HG02870 (cell line): ENCODE measurements around the gene FNDC1.
A peak's percentile ranks its signal among the peaks of the same experiment; 100 is the strongest.
"Not testable (repeated sequence)": the region's sequence is repeated elsewhere in the genome, so short reads cannot be mapped to it uniquely, and the experiment has no call there.

Source experiments
- ATAC-seq: cut with Tn5 transposase; IDR thresholded peaks from one replicate; pipeline ENCODE4 v1.9.1; 2021; ENCODE audit warnings: mild to moderate bottlenecking, moderate library complexity; ENCODE audit not compliant: unreplicated experiment

Gene FNDC1

DNA sequence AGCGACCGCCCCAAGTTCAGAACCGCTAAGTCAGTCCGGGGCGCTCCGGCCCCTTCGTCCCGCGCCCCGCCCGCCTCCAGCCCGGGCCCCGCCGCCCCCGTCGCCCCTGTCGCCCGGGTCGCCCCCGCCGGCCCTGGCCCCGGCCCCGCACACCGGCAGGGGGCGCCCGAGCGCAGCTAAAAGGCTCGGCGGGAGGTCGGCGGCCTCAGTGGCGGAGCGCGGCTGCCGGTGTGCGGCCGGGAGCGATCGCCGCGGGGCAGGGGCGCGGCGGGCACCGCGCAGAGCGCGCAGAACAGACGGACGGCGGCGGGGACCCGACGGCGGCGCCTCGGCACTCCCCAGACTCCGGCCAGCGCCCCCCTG, at the start of gene FNDC1:
FNDC1 (plus strand) TSS at position 208 of the 363 bp plus-strand sequence. CDS start 197 bp downstream, outside the sequence.
- peak; percentile 63 for ATAC-seq

GRCh38 chr6:159119791-159120190, 49.4 kb upstream of the FNDC1 start:
- ATAC-seq: no peak

- no peak for ATAC-seq
These were observed 47.7 kb upstream of the FNDC1 start for GRCh38 chr6:159121486-159121885.

- ATAC-seq: no peak
These were observed 46.7 kb upstream of the FNDC1 start for GRCh38 chr6:159122453-159122852.

DNA sequence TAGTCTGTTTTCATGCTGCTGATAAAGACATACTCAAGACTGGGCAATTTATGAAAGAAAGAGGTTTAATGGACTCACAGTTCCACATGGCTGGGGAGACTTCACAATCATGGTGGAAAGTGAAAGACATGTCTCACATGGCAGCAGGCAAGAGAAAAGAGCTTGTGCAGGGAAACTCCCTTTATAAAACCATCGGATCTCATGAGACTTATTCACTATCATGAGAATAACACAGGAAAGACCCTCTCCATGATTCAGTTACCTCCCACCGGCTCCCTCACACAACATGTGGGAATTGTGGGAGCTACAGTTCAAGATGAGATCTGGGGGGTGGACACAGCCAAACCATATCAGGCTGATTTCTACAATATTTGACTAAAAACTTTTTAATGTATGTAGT, 45.4 kb upstream of the FNDC1 start:
- not testable (repeated sequence) for ATAC-seq

GRCh38 chr6:159125014-159125609, 44.1 kb upstream of the FNDC1 start:
- ATAC-seq: no peak

DNA sequence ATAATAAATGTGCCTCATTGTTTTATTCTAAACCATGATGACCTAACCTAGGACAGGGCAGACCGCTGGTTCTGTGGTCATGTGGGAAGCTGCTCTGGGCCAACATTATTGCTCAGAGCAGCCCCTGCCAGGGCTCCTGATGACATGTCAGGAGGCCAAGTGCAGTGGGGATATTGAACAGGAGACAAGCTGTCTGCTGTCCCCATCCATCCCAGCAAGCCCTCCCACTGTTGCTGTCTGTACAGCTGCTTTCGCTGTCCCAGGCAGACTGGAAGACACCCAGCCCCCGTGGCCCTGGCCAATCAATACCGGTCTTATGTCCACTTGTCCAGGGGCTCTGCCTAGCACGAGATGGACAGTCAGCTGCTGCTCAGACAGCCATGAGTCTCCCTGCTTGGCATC, 43.2 kb upstream of the FNDC1 start:
- ATAC-seq: no peak

DNA sequence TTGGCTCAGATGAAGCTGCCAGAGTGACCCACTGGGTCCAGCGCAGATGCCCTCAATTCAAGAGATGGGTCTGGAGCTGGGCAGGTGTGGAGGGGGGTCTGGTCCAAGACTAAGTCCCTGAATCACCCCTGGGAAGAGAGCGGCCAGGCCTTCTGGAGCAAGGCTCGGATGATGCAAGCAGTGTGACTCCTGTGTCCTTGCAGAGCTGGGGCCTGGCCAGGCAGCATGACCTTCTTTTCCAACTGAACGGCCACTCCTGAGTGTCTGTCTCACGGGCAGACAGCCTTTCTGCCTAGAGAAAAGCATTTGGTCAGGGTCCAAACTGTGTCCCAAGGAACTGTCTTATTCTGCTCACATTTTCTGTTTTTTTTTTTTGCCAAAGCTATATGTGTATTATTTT, 42.6 kb upstream of the FNDC1 start:
- no peak for ATAC-seq

DNA sequence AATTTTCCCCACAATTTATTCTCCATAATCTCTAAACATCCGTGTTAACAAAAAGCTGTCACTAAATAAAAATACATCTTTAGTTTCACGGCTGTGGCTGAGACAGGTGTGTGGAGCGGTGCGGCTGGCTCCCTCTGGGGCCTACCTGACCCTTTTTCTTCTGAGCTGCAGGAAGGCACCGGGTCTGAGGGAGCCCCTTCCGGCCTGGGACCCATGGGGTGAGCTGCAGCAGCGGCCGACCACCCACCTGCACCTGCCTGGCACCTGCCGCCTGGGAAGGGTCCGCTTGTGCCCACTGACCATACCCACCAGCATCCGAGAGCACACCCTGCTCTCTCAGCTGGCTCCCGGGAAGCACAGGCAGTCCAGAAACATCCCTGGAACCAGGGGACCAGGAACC, 41.5 kb upstream of the FNDC1 start:
- ATAC-seq: no peak

DNA sequence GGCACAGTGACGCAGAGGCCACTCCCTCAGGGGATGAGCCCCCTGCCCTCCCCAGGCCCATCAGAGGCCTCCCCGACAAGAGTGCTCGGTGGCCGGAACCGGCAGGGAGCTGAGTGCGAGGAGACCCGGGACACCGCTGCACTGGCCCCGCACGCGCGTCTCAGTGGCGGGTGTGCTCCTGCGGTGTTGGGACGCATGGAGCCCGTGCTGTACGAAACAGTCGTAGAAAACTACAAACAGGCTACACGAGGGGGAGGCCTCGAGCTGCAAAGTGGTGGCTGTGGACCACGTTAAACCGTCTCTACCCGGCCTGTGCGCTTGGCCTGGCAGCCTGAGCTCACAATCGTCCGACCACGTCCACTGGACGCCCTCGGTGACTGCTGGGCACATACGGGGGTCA, 40.2 kb upstream of the FNDC1 start:
- no peak for ATAC-seq

DNA sequence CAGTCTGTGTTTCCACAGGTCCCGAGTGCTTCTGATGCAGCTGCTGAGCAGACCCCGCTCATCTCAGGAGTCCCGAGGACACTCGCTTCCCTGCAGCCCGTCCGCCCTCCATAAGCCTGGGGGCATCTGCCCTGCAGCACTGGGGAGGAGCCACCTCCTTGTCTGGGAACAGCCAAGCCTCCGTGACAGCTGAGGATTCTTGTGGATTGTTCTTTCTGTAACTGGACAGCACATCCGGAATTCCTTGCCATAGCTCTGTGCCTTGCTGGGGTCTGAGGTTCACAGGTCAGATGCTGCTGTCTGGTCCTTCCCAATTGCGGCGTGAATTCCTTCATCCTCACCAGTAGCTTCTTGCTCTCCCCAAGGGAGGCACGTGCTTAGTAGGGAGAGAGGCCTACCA, 38.4 kb upstream of the FNDC1 start:
- ATAC-seq: no peak

- ATAC-seq: no peak
These were observed 37.5 kb upstream of the FNDC1 start for GRCh38 chr6:159131709-159132108.

DNA sequence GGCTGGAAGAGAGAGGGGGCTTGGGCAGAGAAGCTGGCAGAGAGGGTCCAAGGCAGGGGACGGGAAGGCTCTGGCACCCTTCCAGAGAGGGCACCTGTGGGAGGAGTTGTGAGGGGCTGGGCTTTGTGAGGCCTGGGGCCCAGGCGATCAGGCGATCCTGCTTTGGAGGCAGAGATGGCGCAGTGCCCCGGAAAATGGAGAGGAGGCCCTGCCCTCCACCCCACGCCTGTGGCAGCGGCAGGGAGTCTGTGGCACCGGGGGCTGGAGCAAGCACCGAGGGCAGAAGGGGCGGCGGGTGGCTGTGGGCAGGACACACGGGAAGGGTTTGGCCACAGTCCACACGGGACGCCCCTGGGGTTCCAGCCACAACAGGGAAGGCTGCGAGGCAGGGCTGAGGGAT, 36.5 kb upstream of the FNDC1 start:
- ATAC-seq: no peak

- no peak for ATAC-seq
These were observed 34.4 kb upstream of the FNDC1 start for GRCh38 chr6:159134701-159135364.

- ATAC-seq: no peak
These were observed 31.5 kb upstream of the FNDC1 start for GRCh38 chr6:159137676-159138075.

- no peak for ATAC-seq
These were observed 26.7 kb upstream of the FNDC1 start for GRCh38 chr6:159142531-159142930.

- no peak for ATAC-seq
These were observed 20.6 kb upstream of the FNDC1 start for GRCh38 chr6:159148641-159149040.

- no peak for ATAC-seq
These were observed 19.6 kb upstream of the FNDC1 start for GRCh38 chr6:159149641-159150040.

DNA sequence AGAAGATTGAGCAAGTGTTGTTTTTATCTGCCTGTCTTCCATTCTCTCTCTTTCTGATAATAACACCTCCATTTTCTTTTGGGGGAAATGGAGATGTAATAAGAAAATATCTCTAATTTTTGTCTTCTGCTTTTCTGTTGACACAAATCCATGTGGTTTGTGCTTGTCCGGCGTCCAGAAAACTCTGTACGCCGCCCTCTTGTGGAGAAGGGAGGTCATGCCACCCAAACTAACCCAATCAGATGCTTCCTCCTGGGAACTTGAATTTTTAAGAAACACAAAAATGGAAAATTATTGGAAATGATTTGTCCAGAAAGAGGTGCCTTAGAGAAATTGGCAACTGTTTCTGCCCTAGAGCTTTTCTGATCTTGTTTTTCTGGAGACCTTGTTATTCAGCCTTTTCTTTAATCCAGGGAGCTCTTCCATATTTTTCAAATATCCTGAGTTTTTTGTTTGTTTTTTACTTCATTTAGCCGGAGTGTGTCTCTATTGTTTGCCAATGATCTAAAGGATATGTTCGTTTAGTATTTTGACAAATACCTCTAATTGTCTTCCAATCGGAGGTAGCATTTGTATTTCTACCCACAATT, 17.8 kb upstream of the FNDC1 start:
- no peak for ATAC-seq

DNA sequence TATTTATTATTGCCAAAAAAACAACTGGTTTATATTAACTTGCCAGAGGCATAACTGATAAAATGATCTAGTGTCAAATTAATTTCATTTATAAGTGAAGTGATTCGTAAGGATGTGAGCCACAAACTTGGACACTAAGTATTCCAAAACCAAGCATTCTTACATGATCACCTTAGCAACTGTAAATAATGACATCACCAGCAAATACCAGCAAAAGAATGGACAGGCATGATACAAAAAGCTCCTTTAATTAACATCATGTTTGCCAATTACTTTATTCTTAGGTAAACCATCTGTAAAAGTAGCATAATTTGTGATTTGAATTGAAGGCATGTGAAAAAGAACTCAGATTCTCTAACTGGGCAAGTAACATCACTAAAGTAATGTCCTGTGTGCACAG, 17.2 kb upstream of the FNDC1 start:
- ATAC-seq: no peak

GRCh38 chr6:159152782-159153181, 16.4 kb upstream of the FNDC1 start:
- no peak for ATAC-seq

- no peak for ATAC-seq
These were observed 13.5 kb upstream of the FNDC1 start for GRCh38 chr6:159155679-159156078.

DNA sequence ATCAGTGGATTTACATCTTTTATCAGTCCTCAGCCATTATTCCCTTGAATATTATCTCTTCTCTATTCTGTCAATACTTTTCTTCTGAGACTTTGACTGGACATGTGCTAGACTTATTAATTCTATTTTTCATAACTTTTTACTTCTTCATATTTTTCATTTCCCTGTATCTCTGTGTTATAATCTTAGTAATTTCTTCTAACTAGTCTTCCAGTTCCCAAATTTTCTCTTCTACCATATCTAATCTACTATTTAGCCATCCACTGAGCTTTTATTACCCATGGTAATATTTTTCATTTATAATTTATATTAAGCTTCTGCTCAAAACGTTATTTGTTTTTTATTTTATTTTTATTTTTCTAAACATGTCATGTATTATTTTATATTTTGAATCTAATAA, 13.1 kb upstream of the FNDC1 start:
- ATAC-seq: no peak
